GM13976 (cell line): Measurements from ENCODE around the gene GRIN2A.

ENCODE experiments used
- DNase-seq: peaks from one replicate; pipeline ENCODE4 v3.0.0; 2012; ENCODE audit warnings: low spot score
- in situ Hi-C: fragments of 300-500 bp; cut with MboI; formaldehyde crosslinking; loops from one replicate; pipeline ENCODE4 v1.12.0; 2022; ENCODE audit warnings: low sequenced_read_pairs, mixed read lengths, inconsistent platforms; ENCODE audit not compliant: unreplicated experiment
- TF ChIP-seq, protein P1 (sequence below): IDR thresholded peaks from 2 replicates; pipeline ENCODE4 v1.5.1; 2012; ENCODE audit warnings: borderline replicate concordance, mild to moderate bottlenecking; ENCODE audit not compliant: insufficient read depth; ENCODE audit errors: extremely low read depth, missing control alignments, control extremely low read depth

The GRIN2A gene

DNA sequence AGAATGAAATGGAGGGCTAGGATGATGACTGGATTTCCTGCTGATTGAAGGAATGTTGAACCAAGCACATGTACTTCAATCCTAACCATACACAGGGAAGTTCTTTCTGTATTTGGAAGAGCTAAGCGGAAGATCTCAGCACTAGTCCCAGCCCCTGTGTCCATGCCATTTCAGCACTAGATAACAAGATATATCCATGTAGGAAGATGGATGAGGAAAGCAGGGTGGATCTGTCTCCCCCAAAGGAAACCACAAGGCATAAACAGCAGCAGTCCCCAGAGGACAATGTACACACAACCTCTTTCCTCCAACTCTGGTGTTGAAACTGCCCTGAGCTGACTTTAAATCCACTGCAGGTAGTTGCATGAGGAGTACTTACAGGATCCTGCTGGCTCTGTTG lies 75.1 kb downstream of the GRIN2A start:
- in situ Hi-C loops, result no loop called here
- no peak for DNase-seq
- TF ChIP-seq, protein P1, sequence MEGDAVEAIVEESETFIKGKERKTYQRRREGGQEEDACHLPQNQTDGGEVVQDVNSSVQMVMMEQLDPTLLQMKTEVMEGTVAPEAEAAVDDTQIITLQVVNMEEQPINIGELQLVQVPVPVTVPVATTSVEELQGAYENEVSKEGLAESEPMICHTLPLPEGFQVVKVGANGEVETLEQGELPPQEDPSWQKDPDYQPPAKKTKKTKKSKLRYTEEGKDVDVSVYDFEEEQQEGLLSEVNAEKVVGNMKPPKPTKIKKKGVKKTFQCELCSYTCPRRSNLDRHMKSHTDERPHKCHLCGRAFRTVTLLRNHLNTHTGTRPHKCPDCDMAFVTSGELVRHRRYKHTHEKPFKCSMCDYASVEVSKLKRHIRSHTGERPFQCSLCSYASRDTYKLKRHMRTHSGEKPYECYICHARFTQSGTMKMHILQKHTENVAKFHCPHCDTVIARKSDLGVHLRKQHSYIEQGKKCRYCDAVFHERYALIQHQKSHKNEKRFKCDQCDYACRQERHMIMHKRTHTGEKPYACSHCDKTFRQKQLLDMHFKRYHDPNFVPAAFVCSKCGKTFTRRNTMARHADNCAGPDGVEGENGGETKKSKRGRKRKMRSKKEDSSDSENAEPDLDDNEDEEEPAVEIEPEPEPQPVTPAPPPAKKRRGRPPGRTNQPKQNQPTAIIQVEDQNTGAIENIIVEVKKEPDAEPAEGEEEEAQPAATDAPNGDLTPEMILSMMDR, result no peak

DNA sequence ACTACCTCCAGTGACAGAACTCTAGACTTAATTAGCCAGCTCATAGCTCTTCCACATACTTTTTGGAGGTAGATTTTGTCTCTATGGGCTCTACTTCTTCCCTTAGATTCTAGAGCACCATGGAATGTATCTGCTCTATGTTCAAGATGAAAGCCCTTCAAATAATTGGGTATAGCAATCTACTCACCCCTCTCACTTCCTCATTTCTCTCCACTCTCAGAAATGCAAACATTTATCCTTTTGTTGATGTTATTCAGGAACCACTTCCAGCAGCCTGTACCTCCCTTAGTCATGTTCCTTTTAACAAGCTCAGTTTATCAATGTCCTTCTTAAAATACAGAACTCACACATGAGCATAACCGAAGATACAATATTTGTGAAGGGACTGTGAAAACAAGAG lies 78.5 kb downstream of the GRIN2A start:
- in situ Hi-C loops, result no loop called here
- TF ChIP-seq, protein P1, result no peak
- no peak for DNase-seq

DNA sequence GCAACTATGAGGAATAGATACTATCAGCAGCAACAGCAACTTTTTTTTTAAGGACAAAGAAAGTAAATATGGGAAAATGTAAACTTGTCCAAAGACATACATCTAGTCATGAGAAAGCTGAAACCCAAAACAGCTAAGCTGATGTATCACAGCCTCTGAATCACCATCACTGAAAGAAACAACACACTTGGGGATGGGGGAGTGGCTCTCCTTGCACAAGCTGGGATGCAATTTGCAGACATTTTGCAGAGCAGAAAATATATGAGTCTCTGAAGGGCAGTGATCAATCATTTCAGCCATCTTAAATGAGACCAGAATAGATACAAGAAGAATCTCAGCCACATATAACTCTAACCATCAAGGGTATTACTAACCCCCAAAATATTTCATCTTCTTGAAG lies 79.1 kb downstream of the GRIN2A start:
- no peak for DNase-seq
- in situ Hi-C loops, result no loop called here
- TF ChIP-seq, protein P1, result no peak

DNA sequence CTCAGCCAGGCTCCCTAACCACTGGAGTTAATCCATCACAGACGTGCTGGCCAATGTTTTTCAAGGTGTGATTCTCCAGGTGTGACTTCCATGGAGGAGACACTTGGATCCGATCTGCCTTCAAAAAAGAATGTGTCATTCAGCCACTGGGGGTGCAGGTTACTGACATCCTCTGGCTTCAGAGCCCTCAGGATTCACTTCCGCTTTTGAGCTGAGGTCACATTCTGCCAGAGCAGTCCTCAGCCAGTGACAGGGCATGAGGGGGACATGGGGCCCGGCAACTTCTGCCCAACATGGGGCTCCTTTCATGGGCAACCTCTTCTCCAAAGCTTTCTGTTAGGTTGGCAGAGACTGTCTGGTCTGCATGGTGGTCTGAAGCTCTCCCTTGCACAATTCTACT lies 81.4 kb downstream of the GRIN2A start:
- TF ChIP-seq, protein P1, result no peak
- in situ Hi-C loops, result no loop called here
- no peak for DNase-seq

DNA sequence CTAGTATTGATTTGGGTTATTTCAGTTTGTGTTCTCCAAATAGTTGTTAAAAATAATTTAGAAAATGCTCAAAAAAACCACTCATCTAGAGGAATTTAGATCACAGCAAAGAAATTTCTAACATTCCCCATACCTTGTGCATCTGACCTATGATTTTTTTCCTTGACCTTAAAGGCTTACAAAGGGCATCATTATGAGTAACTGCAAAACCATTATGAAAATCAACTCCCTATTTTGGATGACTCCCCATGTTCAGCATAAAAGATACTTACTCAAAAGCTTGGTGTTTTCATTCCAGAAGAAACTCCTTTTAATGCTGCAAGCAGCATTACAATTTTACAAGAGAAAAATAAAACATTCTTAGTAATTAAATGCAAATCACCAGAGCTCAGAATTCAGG lies 83.2 kb downstream of the GRIN2A start:
- TF ChIP-seq, protein P1, result no peak
- in situ Hi-C loops, result no loop called here
- DNase-seq, result no peak

DNA sequence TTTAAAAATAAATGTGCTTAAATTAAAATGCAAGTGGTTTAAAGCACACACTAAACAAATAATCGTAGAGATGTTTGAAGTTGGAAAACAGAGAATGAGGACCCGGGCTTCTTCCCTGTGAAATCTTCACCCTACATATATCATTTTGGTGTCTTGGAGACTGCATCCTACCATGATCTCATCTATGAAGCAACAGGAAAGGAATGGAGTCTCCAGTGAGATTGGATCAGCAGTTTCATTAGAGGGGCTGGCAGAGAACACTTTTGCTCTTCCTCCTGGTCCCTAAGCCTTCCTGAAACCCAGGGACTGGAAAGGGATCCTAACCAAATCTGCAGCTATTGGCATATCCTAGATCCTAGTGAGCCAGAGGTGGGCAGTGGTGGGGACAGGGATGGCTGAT lies 85.0 kb downstream of the GRIN2A start:
- no peak for DNase-seq
- in situ Hi-C loops, result no loop called here

More for the DNA sequence above, 85.0 kb downstream of the GRIN2A start:
- TF ChIP-seq, protein P1, result no peak
